Caki2 (cell line): ENCODE results near the gene DGKB. TPM values are rescaled to one million over a fixed set of nuclear protein-coding genes. Genes with fewer than 3 reads are reported as not detected.

ENCODE experiments used
- DNase-seq: peaks from one replicate; pipeline ENCODE4 v3.0.0-alpha.2; 2015; ENCODE audit warnings: low read depth
- in situ Hi-C: cut with HindIII; loops from 2 replicates; pipeline ENCODE4 v1.10.0; 2016; ENCODE audit warnings: low sequenced_read_pairs, low pct_unique_long_range_greater_than_20kb, mixed read lengths
- total RNA-seq: library from RNA; depleted of rRNA; stranded (reverse); fragments of >200 nt; shearing (Covaris generic); gene quantifications from 2 replicates; pipeline ENCODE4 v1.2.3, GENCODE V29; 2014; ENCODE audit warnings: low replicate concordance

The DGKB gene
- total RNA-seq, 1 experiment from 2014 or later, result not detected

- no peak for DNase-seq
- in situ Hi-C loops, result no loop called here
Measured at GRCh38 chr7:14195079-14195478, 707.5 kb downstream of the DGKB start.

GRCh38 chr7:14191686-14192098, 710.9 kb downstream of the DGKB start:
- in situ Hi-C loops, result no loop called here
- no peak for DNase-seq

GRCh38 chr7:14184292-14184864, 718.2 kb downstream of the DGKB start:
- in situ Hi-C loops, result no loop called here

GRCh38 chr7:14179781-14180180, 722.8 kb downstream of the DGKB start:
- no peak for DNase-seq
- in situ Hi-C loops, result no loop called here

More at GRCh38 chr7:14184292-14184864, 718.2 kb downstream of the DGKB start:
- no peak for DNase-seq

GRCh38 chr7:14177876-14178275, 724.7 kb downstream of the DGKB start:
- no peak for DNase-seq
- in situ Hi-C loops, result no loop called here

GRCh38 chr7:14170872-14171271, 731.7 kb downstream of the DGKB start:
- in situ Hi-C loops, result no loop called here
- no peak for DNase-seq

GRCh38 chr7:14158111-14158510, 744.4 kb downstream of the DGKB start:
- in situ Hi-C loops, result no loop called here

GRCh38 chr7:14156436-14156835, 746.1 kb downstream of the DGKB start:
- in situ Hi-C loops, result no loop called here
- DNase-seq, result no peak

More at GRCh38 chr7:14158111-14158510, 744.4 kb downstream of the DGKB start:
- DNase-seq, result no peak

GRCh38 chr7:14148974-14149373, 753.6 kb downstream of the DGKB start:
- in situ Hi-C loops, result no loop called here
- DNase-seq, result no peak

GRCh38 chr7:14147532-14147931, 755.0 kb downstream of the DGKB start:
- in situ Hi-C loops, result no loop called here
- no peak for DNase-seq

- DNase-seq, result no peak
- in situ Hi-C loops, result no loop called here
Measured at GRCh38 chr7:14144538-14144937, 758.0 kb downstream of the DGKB start.

- DNase-seq, result no peak
- in situ Hi-C loops, result no loop called here
Measured at GRCh38 chr7:14144109-14144508, 758.4 kb downstream of the DGKB start.

GRCh38 chr7:14137676-14138075, 764.9 kb downstream of the DGKB start:
- in situ Hi-C loops, result no loop called here
- DNase-seq, result no peak

GRCh38 chr7:14133752-14134151, 768.8 kb downstream of the DGKB start:
- DNase-seq, result no peak
- in situ Hi-C loops, result no loop called here

- in situ Hi-C loops, result no loop called here
- DNase-seq, result no peak
Measured at GRCh38 chr7:14125998-14126397, 776.6 kb downstream of the DGKB start.

- in situ Hi-C loops, result no loop called here
- DNase-seq, result no peak
Measured at GRCh38 chr7:14124716-14125115, 777.8 kb downstream of the DGKB start.

- no peak for DNase-seq
- in situ Hi-C loops, result no loop called here
Measured at GRCh38 chr7:14123923-14124322, 778.6 kb downstream of the DGKB start.

GRCh38 chr7:14115701-14116100, 786.9 kb downstream of the DGKB start:
- no peak for DNase-seq
- in situ Hi-C loops, result no loop called here

GRCh38 chr7:14104861-14105260, 797.7 kb downstream of the DGKB start:
- DNase-seq, result no peak
- in situ Hi-C loops, result no loop called here

- in situ Hi-C loops, result no loop called here
- DNase-seq, result no peak
Measured at GRCh38 chr7:14096159-14096558, 806.4 kb downstream of the DGKB start.
